Activated naive CD4-positive, alpha-beta T cell treated with anti-CD3 and anti-CD28 coated beads, Interleukin-2, amount 50 U/mL, for 24 hours (primary cell): ENCODE data around the gene CYBA.
"Not testable (repeated sequence)": the region's sequence is repeated elsewhere in the genome, so short reads cannot be mapped to it uniquely, and the experiment has no call there.

Source experiments
- H3K27ac Mint-ChIP-seq: one replicate; pipeline ENCODE4 v1.8.0; 2021; ENCODE audit warnings: mild to moderate bottlenecking, mixed read lengths
- H3K27me3 Mint-ChIP-seq: one replicate; pipeline ENCODE4 v1.8.0; 2021; ENCODE audit warnings: mixed read lengths
- H3K36me3 Mint-ChIP-seq: one replicate; pipeline ENCODE4 v1.8.0; 2021; ENCODE audit warnings: mixed read lengths
- H3K4me1 Mint-ChIP-seq: one replicate; pipeline ENCODE4 v1.8.0; 2021; ENCODE audit warnings: mixed read lengths
- H3K4me3 Mint-ChIP-seq: one replicate; pipeline ENCODE4 v1.8.0; 2021; ENCODE audit warnings: mild to moderate bottlenecking, mixed read lengths
- H3K9me3 Mint-ChIP-seq: one replicate; pipeline ENCODE4 v1.8.0; 2021; ENCODE audit warnings: mixed read lengths

The CYBA gene

GRCh38 chr16:88676502-88677242, 25.8 kb upstream of the CYBA start:
- Mint-ChIP-seq H3K27ac (no peak overlapping the region), H3K4me1 (peaks cover 11% of the 10 kb centered on the region), H3K9me3 (no peaks in the 10 kb centered on the region), H3K27me3 (no peaks in the 10 kb centered on the region), H3K4me3 (no peak overlapping the region), H3K36me3 (no peaks in the 10 kb centered on the region)

- no peaks in the 10 kb centered on the region for H3K9me3 Mint-ChIP-seq
- H3K27ac Mint-ChIP-seq, result no peak overlapping the region
- H3K27me3 Mint-ChIP-seq, result no peaks in the 10 kb centered on the region
- H3K4me3 Mint-ChIP-seq, result no peak overlapping the region
- H3K36me3 Mint-ChIP-seq, result no peaks in the 10 kb centered on the region
- no peaks in the 10 kb centered on the region for H3K4me1 Mint-ChIP-seq
Measured at GRCh38 chr16:88673716-88674379, 23.0 kb upstream of the CYBA start.

DNA sequence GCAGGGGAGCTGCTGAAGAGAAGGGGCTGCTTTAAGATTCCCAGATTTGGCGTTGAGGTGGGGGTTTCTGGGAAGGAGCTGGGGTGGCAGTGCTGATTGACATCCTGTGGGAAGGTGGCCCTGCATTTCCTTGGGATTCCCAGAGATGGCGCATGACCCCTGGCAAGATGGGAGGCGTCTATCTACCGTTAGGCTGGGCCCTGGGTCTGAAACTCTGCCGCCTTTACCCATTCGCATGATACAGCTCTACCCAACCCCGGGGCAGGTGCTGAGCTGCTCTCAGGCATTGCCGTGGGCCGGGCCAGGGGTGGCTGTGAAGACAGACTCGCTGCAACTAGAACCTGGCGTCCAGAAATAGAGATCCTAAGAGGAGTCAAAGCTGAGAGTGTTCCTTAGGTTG, 21.9 kb upstream of the CYBA start:
- no peak overlapping the region for H3K27ac Mint-ChIP-seq
- no peaks in the 10 kb centered on the region for H3K4me1 Mint-ChIP-seq
- H3K4me3 Mint-ChIP-seq, result no peak overlapping the region
- H3K9me3 Mint-ChIP-seq, result no peaks in the 10 kb centered on the region
- H3K27me3 Mint-ChIP-seq, result no peaks in the 10 kb centered on the region
- peaks cover 2% of the 10 kb centered on the region for H3K36me3 Mint-ChIP-seq

DNA sequence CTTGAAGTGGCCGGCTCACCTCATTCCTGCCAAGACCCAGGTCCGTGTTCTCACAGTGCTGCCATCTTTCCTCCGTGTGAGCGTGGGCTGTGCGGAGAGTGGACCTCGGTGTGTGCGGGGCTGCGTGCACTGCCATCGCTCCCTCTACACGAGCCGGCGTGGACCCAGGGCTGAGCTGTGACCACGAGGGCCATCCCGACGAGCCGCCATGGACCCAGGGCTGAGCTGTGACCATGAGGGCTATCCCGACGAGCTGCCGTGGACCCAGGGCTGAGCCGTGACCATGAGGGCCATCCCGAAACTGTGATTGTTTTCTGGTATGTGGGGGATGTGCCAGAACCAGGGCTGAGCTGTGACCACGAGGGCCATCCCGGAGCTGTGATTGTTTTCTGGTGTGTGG, 21.0 kb upstream of the CYBA start:
- no peaks in the 10 kb centered on the region for H3K9me3 Mint-ChIP-seq
- no peak overlapping the region for H3K4me3 Mint-ChIP-seq
- H3K4me1 Mint-ChIP-seq, result no peaks in the 10 kb centered on the region
- H3K27me3 Mint-ChIP-seq, result no peaks in the 10 kb centered on the region
- no peak overlapping the region for H3K27ac Mint-ChIP-seq
- peaks cover 2% of the 10 kb centered on the region for H3K36me3 Mint-ChIP-seq

DNA sequence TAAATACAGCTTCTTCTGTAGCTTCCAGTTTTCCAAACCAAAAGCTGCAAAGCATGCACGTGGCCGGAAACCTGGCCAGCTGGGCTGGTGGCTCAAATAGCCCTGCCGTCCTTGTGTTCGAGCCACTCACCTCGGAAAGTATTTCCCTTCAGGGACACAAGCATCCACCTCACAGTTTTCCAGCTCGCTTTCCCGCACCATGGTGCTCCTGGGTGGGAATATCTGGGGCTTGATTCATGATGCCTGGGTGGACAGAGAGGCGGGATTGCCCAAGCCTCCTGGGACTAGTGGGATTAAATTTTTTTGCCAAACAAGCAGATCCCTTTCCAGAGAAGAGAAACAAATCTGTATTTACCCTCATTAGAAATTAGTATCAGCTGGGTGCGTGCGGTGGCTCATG, 19.1 kb upstream of the CYBA start:
- Mint-ChIP-seq H3K4me3 (no peak overlapping the region), H3K4me1 (no peaks in the 10 kb centered on the region), H3K36me3 (peaks cover 2% of the 10 kb centered on the region), H3K27me3 (no peaks in the 10 kb centered on the region), H3K27ac (no peak overlapping the region), H3K9me3 (no peaks in the 10 kb centered on the region)

GRCh38 chr16:88669493-88669892, 18.6 kb upstream of the CYBA start:
- not testable (repeated sequence) for H3K27me3 Mint-ChIP-seq, H3K4me1 Mint-ChIP-seq, H3K4me3 Mint-ChIP-seq, H3K27ac Mint-ChIP-seq, H3K9me3 Mint-ChIP-seq, H3K36me3 Mint-ChIP-seq

- peaks cover 4% of the 10 kb centered on the region for H3K4me1 Mint-ChIP-seq
- no peak overlapping the region for H3K4me3 Mint-ChIP-seq
- no peaks in the 10 kb centered on the region for H3K27me3 Mint-ChIP-seq
- H3K27ac Mint-ChIP-seq, result no peak overlapping the region
- peaks cover 2% of the 10 kb centered on the region for H3K36me3 Mint-ChIP-seq
- no peaks in the 10 kb centered on the region for H3K9me3 Mint-ChIP-seq
Measured at GRCh38 chr16:88667461-88667860, 16.6 kb upstream of the CYBA start.

DNA sequence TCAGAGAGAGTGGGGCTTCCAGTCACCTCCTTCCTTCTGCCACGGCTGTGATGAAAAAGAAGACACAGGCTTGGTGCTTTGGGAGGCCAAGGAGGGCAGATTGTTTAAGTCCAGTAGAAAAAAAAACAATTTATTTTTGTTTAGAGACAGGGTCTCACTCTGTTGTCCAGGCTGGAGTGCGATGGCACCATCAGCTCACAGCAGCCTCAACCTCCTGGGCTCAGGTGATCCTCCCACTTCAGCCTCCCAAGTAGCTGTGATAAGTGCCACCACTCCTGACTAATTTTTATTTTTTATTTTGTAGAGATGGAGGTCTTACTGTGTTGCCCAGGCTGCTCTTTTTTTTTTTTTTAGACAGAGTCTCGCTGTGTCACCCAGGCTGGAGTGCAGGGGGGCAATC, 14.7 kb upstream of the CYBA start:
- peaks cover 2% of the 10 kb centered on the region for H3K36me3 Mint-ChIP-seq
- H3K27ac Mint-ChIP-seq, result no peak overlapping the region
- H3K27me3 Mint-ChIP-seq, result no peaks in the 10 kb centered on the region
- H3K9me3 Mint-ChIP-seq, result no peaks in the 10 kb centered on the region
- peaks cover 16% of the 10 kb centered on the region for H3K4me1 Mint-ChIP-seq
- no peak overlapping the region for H3K4me3 Mint-ChIP-seq

DNA sequence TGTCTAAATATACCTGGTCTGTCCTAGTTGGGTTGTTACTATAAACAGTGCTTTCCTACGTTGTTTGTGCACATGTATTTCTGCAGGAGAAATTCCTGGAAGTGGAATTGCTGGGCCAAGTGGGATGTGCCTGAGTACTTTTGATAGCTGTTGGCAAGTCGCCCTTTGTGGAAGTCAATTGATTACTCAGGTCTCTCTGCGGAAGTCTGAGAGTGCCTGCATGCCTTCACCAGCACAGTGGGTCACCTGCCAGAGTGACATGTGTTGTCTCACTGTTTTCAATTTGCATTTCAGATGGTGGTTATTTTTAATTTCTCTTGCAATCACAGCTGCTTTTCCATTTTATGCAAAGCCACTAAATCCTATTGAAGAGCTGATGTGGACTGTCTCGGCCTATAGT, 14.3 kb upstream of the CYBA start:
- Mint-ChIP-seq H3K4me3 (peak overlapping the region; percentile 39), H3K9me3 (no peaks in the 10 kb centered on the region), H3K36me3 (peaks cover 2% of the 10 kb centered on the region), H3K27me3 (no peaks in the 10 kb centered on the region), H3K27ac (no peak overlapping the region), H3K4me1 (peaks cover 16% of the 10 kb centered on the region)

GRCh38 chr16:88662843-88663606, 12.2 kb upstream of the CYBA start, which contains the start of gene MVD:
TSS of gene MVD (minus strand) at chr16:88663091. CDS start at chr16:88663080, 11 bp downstream.
- Mint-ChIP-seq H3K27ac (peak within 1 kb of the TSS; percentile 94), H3K36me3 (no peaks in the 10 kb centered on the region), H3K9me3 (no peaks in the 10 kb centered on the region), H3K4me3 (peak within 1 kb of the TSS; percentile 91), H3K4me1 (peaks cover 16% of the 10 kb centered on the region), H3K27me3 (no peaks in the 10 kb centered on the region)

DNA sequence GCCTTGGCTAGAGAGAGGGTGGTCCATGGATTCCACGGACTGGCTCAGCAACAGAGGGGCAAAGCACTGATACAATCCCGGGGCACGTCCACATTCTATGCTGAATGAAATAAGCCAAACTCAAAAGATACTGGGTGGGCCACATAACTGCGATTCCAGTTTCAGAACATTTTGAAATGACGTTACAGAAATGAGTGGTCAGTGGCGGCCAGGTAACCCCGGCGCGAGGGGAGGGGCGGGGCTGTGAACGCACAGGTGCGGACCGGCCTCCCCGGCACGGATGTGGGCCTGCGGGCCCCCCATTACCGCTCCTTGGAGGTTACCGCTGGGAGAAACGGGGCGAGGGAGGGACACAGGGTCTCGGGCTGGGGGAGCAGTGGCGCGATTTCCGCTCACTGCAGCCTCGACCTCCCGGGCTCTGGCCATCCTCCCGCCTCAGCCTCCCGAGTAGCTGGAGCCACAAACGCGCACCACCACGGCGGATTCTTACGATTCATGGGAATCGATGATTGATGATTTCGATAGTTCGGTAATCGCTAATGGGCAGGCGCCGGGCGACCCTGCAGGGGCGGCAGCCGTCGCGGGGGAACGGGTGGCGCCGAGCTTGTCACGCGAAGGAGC, 11.5 kb upstream of the CYBA start:
- Mint-ChIP-seq H3K36me3 (no peaks in the 10 kb centered on the region), H3K27ac (peak overlapping the region; percentile 73), H3K4me1 (peaks cover 16% of the 10 kb centered on the region), H3K27me3 (no peaks in the 10 kb centered on the region), H3K9me3 (no peaks in the 10 kb centered on the region), H3K4me3 (peak overlapping the region; percentile 88)

- Mint-ChIP-seq H3K4me1 (peaks cover 16% of the 10 kb centered on the region), H3K27me3 (no peaks in the 10 kb centered on the region), H3K9me3 (no peaks in the 10 kb centered on the region), H3K4me3 (no peak overlapping the region), H3K36me3 (no peaks in the 10 kb centered on the region), H3K27ac (no peak overlapping the region)
Measured at GRCh38 chr16:88661468-88661867, 10.6 kb upstream of the CYBA start.

- Mint-ChIP-seq H3K27me3 (no peaks in the 10 kb centered on the region), H3K27ac (no peak overlapping the region)
Measured at GRCh38 chr16:88659160-88659559, 8.3 kb upstream of the CYBA start.

GRCh38 chr16:88658714-88659113, 7.9 kb upstream of the CYBA start:
- H3K9me3 Mint-ChIP-seq, result no peaks in the 10 kb centered on the region
- H3K4me1 Mint-ChIP-seq, result peaks cover 12% of the 10 kb centered on the region
- H3K27ac Mint-ChIP-seq, result no peak overlapping the region
- H3K36me3 Mint-ChIP-seq, result peaks cover 2% of the 10 kb centered on the region
- H3K4me3 Mint-ChIP-seq, result no peak overlapping the region
- no peaks in the 10 kb centered on the region for H3K27me3 Mint-ChIP-seq

More at GRCh38 chr16:88659160-88659559, 8.3 kb upstream of the CYBA start:
- Mint-ChIP-seq H3K4me3 (no peak overlapping the region), H3K4me1 (peaks cover 16% of the 10 kb centered on the region), H3K9me3 (no peaks in the 10 kb centered on the region), H3K36me3 (peaks cover 2% of the 10 kb centered on the region)

- Mint-ChIP-seq H3K27me3 (no peaks in the 10 kb centered on the region), H3K4me1 (peaks cover 12% of the 10 kb centered on the region), H3K36me3 (peaks cover 2% of the 10 kb centered on the region), H3K9me3 (no peaks in the 10 kb centered on the region), H3K27ac (no peak overlapping the region), H3K4me3 (no peak overlapping the region)
Measured at GRCh38 chr16:88657371-88657770, 6.5 kb upstream of the CYBA start.
